AG04450 (cell line): ENCODE results near the gene CNTLN. TPM values are rescaled to one million over a fixed set of nuclear protein-coding genes. Genes with fewer than 3 reads are reported as not detected.

Experiments used
- CTCF ChIA-PET: fragments of 300-600, 350-600 bp; formaldehyde crosslinking; extraction: SDS; loops from one replicate; lab custom pipeline; 2022; ENCODE audit warnings: antibody characterized with exemption, inconsistent platforms; lab: Charles Lee
- POLR2A ChIA-PET: fragments of 350-600 bp; formaldehyde crosslinking; extraction: SDS; loops from one replicate; lab custom pipeline; 2021; ENCODE audit warnings: antibody characterized with exemption, inconsistent platforms; lab: Yijun Ruan, JAX
- DNase-seq: peaks from one replicate; pipeline ENCODE4 v3.0.0-alpha.2; 2011; ENCODE audit warnings: low read depth, low spot score
- H3K27ac ChIP-seq: one replicate; pipeline ENCODE4 v1.5.1; 2012; ENCODE audit warnings: low read depth, low read length, control low read depth
- H3K27me3 ChIP-seq: one replicate; pipeline ENCODE4 v1.6.0; 2012; ENCODE audit warnings: low read length; ENCODE audit not compliant: control insufficient read depth, insufficient read depth
- H3K4me3 ChIP-seq: 2 replicates; pipeline ENCODE4 v1.5.1; 2011; ENCODE audit warnings: mild to moderate bottlenecking, low read depth, low read length, control low read depth
- H3K9me3 ChIP-seq: 2 replicates; pipeline ENCODE4 v1.5.1; 2012; ENCODE audit warnings: low read length; ENCODE audit not compliant: control insufficient read depth, insufficient read depth
- polyA plus RNA-seq: library from polyadenylated mRNA; depleted of rRNA; stranded (reverse); fragments of >200 nt; gene quantifications from 2 replicates; pipeline ENCODE4 v1.2.3, GENCODE V29; 2011
- TF ChIP-seq, protein P1 (sequence below): IDR thresholded peaks from 2 replicates; pipeline ENCODE4 v1.5.1; 2011; ENCODE audit warnings: low read depth, low read length, control low read depth, inconsistent platforms

CNTLN gene
- polyA plus RNA-seq, 1 experiment, result 11.7 TPM

GRCh38 chr9:17117372-17117771 lies 17.5 kb upstream of the CNTLN start:
- CTCF ChIA-PET, result interaction anchor here (0.6 to 7.4 kb wide), 15 partner anchors 10 to 366 kb away, joined by 3 to 91 read pairs (median 4); no protein-coding TSS in a partner anchor
- POLR2A ChIA-PET, result no interaction called here
- no peaks in the 10 kb centered on the region for H3K9me3 ChIP-seq
- H3K27me3 ChIP-seq, result no peaks in the 10 kb centered on the region
- TF ChIP-seq, protein P1, sequence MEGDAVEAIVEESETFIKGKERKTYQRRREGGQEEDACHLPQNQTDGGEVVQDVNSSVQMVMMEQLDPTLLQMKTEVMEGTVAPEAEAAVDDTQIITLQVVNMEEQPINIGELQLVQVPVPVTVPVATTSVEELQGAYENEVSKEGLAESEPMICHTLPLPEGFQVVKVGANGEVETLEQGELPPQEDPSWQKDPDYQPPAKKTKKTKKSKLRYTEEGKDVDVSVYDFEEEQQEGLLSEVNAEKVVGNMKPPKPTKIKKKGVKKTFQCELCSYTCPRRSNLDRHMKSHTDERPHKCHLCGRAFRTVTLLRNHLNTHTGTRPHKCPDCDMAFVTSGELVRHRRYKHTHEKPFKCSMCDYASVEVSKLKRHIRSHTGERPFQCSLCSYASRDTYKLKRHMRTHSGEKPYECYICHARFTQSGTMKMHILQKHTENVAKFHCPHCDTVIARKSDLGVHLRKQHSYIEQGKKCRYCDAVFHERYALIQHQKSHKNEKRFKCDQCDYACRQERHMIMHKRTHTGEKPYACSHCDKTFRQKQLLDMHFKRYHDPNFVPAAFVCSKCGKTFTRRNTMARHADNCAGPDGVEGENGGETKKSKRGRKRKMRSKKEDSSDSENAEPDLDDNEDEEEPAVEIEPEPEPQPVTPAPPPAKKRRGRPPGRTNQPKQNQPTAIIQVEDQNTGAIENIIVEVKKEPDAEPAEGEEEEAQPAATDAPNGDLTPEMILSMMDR, result no peak
- no peak overlapping the region for H3K4me3 ChIP-seq
- no peak for DNase-seq
- no peak overlapping the region for H3K27ac ChIP-seq

GRCh38 chr9:17120203-17120602 lies 14.6 kb upstream of the CNTLN start:
- Histone ChIP-seq H3K27me3 (no peaks in the 10 kb centered on the region), H3K4me3 (no peak overlapping the region), H3K9me3 (no peaks in the 10 kb centered on the region), H3K27ac (no peak overlapping the region)
- ChIA-PET CTCF (no interaction called here), POLR2A (no interaction called here)
- TF ChIP-seq, protein P1, result no peak
- no peak for DNase-seq

- TF ChIP-seq, protein P1, result no peak
- H3K27ac ChIP-seq, result no peak overlapping the region
- ChIA-PET POLR2A (no interaction called here), CTCF (no interaction called here)
- no peak overlapping the region for H3K4me3 ChIP-seq
- no peaks in the 10 kb centered on the region for H3K9me3 ChIP-seq
- no peak for DNase-seq
- H3K27me3 ChIP-seq, result no peaks in the 10 kb centered on the region
Measured at GRCh38 chr9:17121264-17121663, 13.6 kb upstream of the CNTLN start.

DNA sequence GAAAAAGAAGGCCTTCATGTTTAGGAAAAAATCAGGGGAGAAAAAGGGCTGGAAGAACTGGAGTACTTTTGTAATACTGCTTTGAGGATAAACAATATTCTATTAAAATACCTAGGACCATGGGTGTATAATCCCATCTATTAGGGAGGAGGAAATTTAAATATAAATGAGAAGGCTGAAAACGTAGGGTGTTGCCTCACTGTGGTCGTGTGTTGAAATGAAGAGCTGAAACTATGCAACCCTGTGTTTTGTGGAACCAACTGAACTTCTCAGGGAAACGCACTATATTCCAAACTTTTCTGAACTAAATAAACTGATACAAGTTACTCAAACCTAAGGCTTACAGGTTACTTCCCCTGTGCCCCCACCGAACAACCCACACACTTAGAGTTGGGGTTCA lies 4.5 kb upstream of the CNTLN start:
- Histone ChIP-seq H3K4me3 (no peak overlapping the region), H3K9me3 (no peaks in the 10 kb centered on the region), H3K27ac (no peak overlapping the region), H3K27me3 (no peaks in the 10 kb centered on the region)
- no peak for DNase-seq
- ChIA-PET POLR2A (no interaction called here), CTCF (interaction anchor here (0.8 kb wide), 1 partner anchor 14 kb away, joined by 7 read pairs; no protein-coding TSS in a partner anchor)
- TF ChIP-seq, protein P1, result no peak

- Histone ChIP-seq H3K4me3 (no peak overlapping the region), H3K27ac (no peak overlapping the region), H3K9me3 (no peaks in the 10 kb centered on the region), H3K27me3 (no peaks in the 10 kb centered on the region)
- no peak for DNase-seq
- TF ChIP-seq, protein P1, result no peak
- ChIA-PET CTCF (interaction anchor here (0.8 kb wide), 1 partner anchor 14 kb away, joined by 7 read pairs; no protein-coding TSS in a partner anchor), POLR2A (no interaction called here)
Measured at GRCh38 chr9:17130725-17131124, 4.1 kb upstream of the CNTLN start.
